RWPE1 (cell line): ENCODE results near the gene SLC6A3.

Experiments
- CTCF ChIA-PET: fragments of 350-600 bp; sonication (Branson Sonifier 250); formaldehyde crosslinking; extraction: SDS; loops from one replicate; lab custom pipeline; 2021; lab: Yijun Ruan, JAX
- POLR2A ChIA-PET: fragments of 400-600 bp; formaldehyde crosslinking; extraction: SDS; loops from one replicate; lab custom pipeline; 2020; ENCODE audit warnings: antibody characterized with exemption; ENCODE audit not compliant: low non-redundant PET; lab: Yijun Ruan, JAX
- DNase-seq: peaks from one replicate; pipeline ENCODE4 v3.0.0; 2012; ENCODE audit warnings: low spot score
- H3K27ac ChIP-seq: fragments of 450-650 bp; 2 replicates; pipeline ENCODE4 v1.5.1; 2017
- TF ChIP-seq, protein P1 (sequence below): fragments of 450-650 bp; conservative IDR thresholded peaks from 2 replicates; pipeline ENCODE4 v1.5.1; 2017; ENCODE audit warnings: low read depth, mild to moderate bottlenecking

The SLC6A3 gene

GRCh38 chr5:1448511-1449011, 3.3 kb upstream of the SLC6A3 start:
- POLR2A ChIA-PET = no interaction called here
- DNase-seq = no peak
- CTCF ChIA-PET = no interaction called here
- no peak overlapping the region for H3K27ac ChIP-seq
- TF ChIP-seq, protein P1, sequence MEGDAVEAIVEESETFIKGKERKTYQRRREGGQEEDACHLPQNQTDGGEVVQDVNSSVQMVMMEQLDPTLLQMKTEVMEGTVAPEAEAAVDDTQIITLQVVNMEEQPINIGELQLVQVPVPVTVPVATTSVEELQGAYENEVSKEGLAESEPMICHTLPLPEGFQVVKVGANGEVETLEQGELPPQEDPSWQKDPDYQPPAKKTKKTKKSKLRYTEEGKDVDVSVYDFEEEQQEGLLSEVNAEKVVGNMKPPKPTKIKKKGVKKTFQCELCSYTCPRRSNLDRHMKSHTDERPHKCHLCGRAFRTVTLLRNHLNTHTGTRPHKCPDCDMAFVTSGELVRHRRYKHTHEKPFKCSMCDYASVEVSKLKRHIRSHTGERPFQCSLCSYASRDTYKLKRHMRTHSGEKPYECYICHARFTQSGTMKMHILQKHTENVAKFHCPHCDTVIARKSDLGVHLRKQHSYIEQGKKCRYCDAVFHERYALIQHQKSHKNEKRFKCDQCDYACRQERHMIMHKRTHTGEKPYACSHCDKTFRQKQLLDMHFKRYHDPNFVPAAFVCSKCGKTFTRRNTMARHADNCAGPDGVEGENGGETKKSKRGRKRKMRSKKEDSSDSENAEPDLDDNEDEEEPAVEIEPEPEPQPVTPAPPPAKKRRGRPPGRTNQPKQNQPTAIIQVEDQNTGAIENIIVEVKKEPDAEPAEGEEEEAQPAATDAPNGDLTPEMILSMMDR = no peak

DNA sequence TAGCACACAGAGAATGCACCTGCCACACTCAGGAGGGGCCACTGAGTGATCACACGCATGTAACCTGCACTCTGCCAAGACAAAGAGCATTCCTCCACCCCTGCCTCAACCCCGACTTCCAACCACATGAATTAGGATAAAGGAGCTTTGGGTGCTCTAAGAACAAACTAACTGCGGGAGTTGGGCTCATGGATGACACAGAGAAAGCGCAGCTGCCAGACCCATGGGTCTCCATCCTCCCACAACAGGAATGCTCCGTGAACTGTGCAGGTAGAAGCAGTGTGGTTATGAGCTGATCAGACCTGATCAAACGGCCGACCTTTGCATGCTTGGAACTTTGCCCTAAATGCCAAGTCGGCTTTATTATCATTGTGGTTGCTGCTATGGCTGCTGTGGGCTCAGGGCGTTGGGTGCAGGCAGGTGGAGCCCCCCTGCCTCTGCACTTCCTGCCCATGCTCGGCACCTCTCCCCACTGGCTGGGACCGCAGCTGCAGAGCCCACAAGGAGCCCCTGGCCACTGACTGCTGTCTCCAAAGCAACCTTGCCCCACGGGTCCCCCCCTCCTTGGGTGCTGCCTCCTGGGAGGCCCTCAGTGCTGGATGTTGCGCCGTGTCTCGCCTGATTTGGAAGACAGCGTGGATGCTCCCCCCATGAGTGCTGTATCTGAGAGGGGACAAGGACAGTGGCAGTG, 2.6 kb upstream of the SLC6A3 start:
- H3K27ac ChIP-seq = no peak overlapping the region
- DNase-seq = no peak
- ChIA-PET POLR2A (no interaction called here), CTCF (interaction anchor here (0.6 kb wide), 1 partner anchor 121 kb away, joined by 3 read pairs; no protein-coding TSS in a partner anchor)
- TF ChIP-seq, protein P1 = no peak

- no peak for DNase-seq
- ChIA-PET CTCF (interaction anchor here (0.6 to 1.2 kb wide), 2 partner anchors 120 to 198 kb away, joined by 3 read pairs; no protein-coding TSS in a partner anchor), POLR2A (no interaction called here)
- TF ChIP-seq, protein P1 = no peak
- no peak overlapping the region for H3K27ac ChIP-seq
Measured at GRCh38 chr5:1446602-1447343, 1.5 kb upstream of the SLC6A3 start.

GRCh38 chr5:1445689-1446601, 705 bp upstream of the SLC6A3 start:
- CTCF ChIA-PET = interaction anchor here (1.2 kb wide), 1 partner anchor 199 kb away, joined by 3 read pairs; no protein-coding TSS in a partner anchor
- DNase-seq = no peak
- POLR2A ChIA-PET = no interaction called here
- H3K27ac ChIP-seq = no peak overlapping the region
- TF ChIP-seq, protein P1 = no peak

- ChIA-PET POLR2A (no interaction called here), CTCF (interaction anchor here (0.6 kb wide), 1 partner anchor 59 kb away, joined by 3 read pairs; no protein-coding TSS in a partner anchor)
- H3K27ac ChIP-seq = no peak overlapping the region
- TF ChIP-seq, protein P1 = no peak
- no peak for DNase-seq
Measured at GRCh38 chr5:1444361-1445189, 665 bp downstream of the SLC6A3 start.
